K562 (cell line): Measurements from ENCODE around the gene ZNF121. TPM values are rescaled to one million over a fixed set of nuclear protein-coding genes. Genes with fewer than 3 reads are reported as not detected.

Experiments used
- BRD9 ChIP-seq: fragments of 450-650 bp; IDR thresholded peaks from 2 replicates; pipeline ENCODE4 v1.6.1; 2018; ENCODE audit warnings: low read depth; ENCODE audit not compliant: partially characterized antibody
- CHD4 ChIP-seq: fragments of 200-600 bp; sonication (generic); IDR thresholded peaks from 3 replicates; pipeline ENCODE4 v1.6.1; 2012; ENCODE audit warnings: low read depth, mild to moderate bottlenecking, mixed read lengths, low read length, inconsistent platforms; ENCODE audit not compliant: insufficient read depth, insufficient replicate concordance, poor library complexity, severe bottlenecking
- ETS2 ChIP-seq: IDR thresholded peaks from 2 replicates; pipeline ENCODE4 v1.6.1; 2016; ENCODE audit warnings: borderline replicate concordance, missing genetic modification characterization, mild to moderate bottlenecking, moderate library complexity, missing compliant biosample characterization; ENCODE audit not compliant: poor library complexity, severe bottlenecking
- SRSF3 ChIP-seq: fragments of 200-400 bp; formaldehyde crosslinking; IDR thresholded peaks from 2 replicates; pipeline ENCODE4 v1.6.1; 2016; ENCODE audit warnings: mild to moderate bottlenecking, low read length, moderate library complexity; ENCODE audit not compliant: insufficient read depth
- ZNF232 ChIP-seq: sonication (generic); formaldehyde crosslinking; IDR thresholded peaks from 2 replicates; pipeline ENCODE4 v1.8.0; 2022; ENCODE audit warnings: mild to moderate bottlenecking, missing genetic modification reagents
- ZNF668 ChIP-seq: fragments of 250-450 bp; sonication (Bioruptor Pico); IDR thresholded peaks from 2 replicates; pipeline ENCODE4 v1.8.0; 2022; ENCODE audit warnings: mild to moderate bottlenecking, inconsistent platforms
- polyA plus RNA-seq, 8 experiments: library from polyadenylated mRNA; depleted of rRNA in 4 of 8; stranded (reverse) in 5 of 8; unstranded in 3 of 8; fragments of >200 nt; fragmentation: Nextera tagmentation in 2 of 8; fragmentation: Illumina TruSeq in 1 of 8; extraction: Ambion mirVana in 2 of 8; extraction: Trizol in 1 of 8; gene quantifications; 2 replicates each; pipeline versions ENCODE4 v1.2.1 to v1.2.3, GENCODE V29; 2011 to 2014; ENCODE audit warnings: inconsistent platforms in 1 of 8, missing spikeins in 1 of 8
- total RNA-seq, 7 experiments: library from RNA; depleted of rRNA in 6 of 7; stranded (reverse); fragments of >200 nt in 6 of 7; fragmentation: Illumina TruSeq in 2 of 7; extraction: Trizol in 2 of 7; gene quantifications; 2 replicates each; pipeline versions ENCODE4 v1.2.1 to v1.2.3, GENCODE V29; 2011 to 2021; ENCODE audit warnings: low replicate concordance in 1 of 7
- TF ChIP-seq, protein P1 (sequence below): fragments of 200-400 bp; formaldehyde crosslinking; IDR thresholded peaks from 2 replicates; pipeline ENCODE4 v1.6.1; 2017; ENCODE audit warnings: mild to moderate bottlenecking, low read depth, low read length, moderate library complexity
- TF ChIP-seq, protein P2 (sequence below): fragments of 450-650 bp; IDR thresholded peaks from 2 replicates; pipeline ENCODE4 v1.6.1; 2016; ENCODE audit warnings: mild to moderate bottlenecking, moderate library complexity

The ZNF121 gene
- total and polyA plus RNA-seq, 9 of the 15 experiments (the other 6 are each of a cell fraction or from before 2014, with no cell fraction given), result 14.6 to 115 (median 33.4) TPM

DNA sequence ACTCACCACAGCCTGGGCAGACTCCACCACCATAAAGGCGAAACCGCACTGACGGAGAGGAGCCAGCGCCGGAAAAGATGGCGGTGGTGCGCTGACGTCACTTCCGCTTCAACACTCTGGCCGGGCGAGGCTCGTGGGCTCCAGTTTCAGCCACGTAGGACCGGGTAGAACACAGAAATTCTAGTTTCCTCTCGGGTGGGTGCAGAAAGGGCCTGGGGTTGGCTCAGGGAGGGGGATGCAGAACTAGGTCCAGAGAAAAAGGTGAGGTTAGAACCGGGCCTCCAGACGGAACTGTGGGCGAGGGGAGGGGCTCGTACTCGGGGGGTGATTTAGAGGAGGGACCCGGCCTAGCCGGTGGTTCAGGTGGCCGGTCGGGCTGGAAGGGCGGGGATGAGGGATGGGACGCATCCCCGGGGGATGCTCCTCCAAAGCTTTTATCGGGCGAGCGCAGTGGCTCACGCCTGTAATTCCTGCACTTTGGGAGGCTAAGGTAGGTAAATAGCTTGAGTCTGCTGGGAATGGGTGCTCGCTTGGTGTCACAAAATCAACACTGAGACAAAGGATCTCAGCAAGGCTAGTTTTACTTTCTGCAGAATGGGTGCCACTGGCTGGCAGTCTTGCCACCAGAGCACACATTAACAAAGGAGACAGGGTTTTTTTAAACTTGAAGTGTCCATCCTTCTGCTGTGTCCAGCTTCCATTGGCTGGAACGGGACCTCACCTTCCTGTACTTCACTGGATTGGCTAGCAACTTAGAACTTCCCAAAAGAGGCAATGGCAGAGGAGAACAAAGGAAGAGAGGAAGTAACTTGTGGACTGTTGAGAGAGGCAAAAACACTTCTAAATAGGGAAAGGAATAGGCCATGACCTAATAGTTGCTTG, 37.1 kb upstream of the ZNF121 start, which contains the start of gene ZNF561 (continued):
- TF ChIP-seq, protein P1, sequence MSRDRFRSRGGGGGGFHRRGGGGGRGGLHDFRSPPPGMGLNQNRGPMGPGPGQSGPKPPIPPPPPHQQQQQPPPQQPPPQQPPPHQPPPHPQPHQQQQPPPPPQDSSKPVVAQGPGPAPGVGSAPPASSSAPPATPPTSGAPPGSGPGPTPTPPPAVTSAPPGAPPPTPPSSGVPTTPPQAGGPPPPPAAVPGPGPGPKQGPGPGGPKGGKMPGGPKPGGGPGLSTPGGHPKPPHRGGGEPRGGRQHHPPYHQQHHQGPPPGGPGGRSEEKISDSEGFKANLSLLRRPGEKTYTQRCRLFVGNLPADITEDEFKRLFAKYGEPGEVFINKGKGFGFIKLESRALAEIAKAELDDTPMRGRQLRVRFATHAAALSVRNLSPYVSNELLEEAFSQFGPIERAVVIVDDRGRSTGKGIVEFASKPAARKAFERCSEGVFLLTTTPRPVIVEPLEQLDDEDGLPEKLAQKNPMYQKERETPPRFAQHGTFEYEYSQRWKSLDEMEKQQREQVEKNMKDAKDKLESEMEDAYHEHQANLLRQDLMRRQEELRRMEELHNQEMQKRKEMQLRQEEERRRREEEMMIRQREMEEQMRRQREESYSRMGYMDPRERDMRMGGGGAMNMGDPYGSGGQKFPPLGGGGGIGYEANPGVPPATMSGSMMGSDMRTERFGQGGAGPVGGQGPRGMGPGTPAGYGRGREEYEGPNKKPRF, result no peak
- TF ChIP-seq BRD9 (peak; percentile 70), ETS2 (tag) (no peak), ZNF668 (CRISPR knock-in tag) (no peak), ZNF232 (CRISPR knock-in tag) (no peak), CHD4 (no peak), SRSF3 (no peak)
- TF ChIP-seq, protein P2, sequence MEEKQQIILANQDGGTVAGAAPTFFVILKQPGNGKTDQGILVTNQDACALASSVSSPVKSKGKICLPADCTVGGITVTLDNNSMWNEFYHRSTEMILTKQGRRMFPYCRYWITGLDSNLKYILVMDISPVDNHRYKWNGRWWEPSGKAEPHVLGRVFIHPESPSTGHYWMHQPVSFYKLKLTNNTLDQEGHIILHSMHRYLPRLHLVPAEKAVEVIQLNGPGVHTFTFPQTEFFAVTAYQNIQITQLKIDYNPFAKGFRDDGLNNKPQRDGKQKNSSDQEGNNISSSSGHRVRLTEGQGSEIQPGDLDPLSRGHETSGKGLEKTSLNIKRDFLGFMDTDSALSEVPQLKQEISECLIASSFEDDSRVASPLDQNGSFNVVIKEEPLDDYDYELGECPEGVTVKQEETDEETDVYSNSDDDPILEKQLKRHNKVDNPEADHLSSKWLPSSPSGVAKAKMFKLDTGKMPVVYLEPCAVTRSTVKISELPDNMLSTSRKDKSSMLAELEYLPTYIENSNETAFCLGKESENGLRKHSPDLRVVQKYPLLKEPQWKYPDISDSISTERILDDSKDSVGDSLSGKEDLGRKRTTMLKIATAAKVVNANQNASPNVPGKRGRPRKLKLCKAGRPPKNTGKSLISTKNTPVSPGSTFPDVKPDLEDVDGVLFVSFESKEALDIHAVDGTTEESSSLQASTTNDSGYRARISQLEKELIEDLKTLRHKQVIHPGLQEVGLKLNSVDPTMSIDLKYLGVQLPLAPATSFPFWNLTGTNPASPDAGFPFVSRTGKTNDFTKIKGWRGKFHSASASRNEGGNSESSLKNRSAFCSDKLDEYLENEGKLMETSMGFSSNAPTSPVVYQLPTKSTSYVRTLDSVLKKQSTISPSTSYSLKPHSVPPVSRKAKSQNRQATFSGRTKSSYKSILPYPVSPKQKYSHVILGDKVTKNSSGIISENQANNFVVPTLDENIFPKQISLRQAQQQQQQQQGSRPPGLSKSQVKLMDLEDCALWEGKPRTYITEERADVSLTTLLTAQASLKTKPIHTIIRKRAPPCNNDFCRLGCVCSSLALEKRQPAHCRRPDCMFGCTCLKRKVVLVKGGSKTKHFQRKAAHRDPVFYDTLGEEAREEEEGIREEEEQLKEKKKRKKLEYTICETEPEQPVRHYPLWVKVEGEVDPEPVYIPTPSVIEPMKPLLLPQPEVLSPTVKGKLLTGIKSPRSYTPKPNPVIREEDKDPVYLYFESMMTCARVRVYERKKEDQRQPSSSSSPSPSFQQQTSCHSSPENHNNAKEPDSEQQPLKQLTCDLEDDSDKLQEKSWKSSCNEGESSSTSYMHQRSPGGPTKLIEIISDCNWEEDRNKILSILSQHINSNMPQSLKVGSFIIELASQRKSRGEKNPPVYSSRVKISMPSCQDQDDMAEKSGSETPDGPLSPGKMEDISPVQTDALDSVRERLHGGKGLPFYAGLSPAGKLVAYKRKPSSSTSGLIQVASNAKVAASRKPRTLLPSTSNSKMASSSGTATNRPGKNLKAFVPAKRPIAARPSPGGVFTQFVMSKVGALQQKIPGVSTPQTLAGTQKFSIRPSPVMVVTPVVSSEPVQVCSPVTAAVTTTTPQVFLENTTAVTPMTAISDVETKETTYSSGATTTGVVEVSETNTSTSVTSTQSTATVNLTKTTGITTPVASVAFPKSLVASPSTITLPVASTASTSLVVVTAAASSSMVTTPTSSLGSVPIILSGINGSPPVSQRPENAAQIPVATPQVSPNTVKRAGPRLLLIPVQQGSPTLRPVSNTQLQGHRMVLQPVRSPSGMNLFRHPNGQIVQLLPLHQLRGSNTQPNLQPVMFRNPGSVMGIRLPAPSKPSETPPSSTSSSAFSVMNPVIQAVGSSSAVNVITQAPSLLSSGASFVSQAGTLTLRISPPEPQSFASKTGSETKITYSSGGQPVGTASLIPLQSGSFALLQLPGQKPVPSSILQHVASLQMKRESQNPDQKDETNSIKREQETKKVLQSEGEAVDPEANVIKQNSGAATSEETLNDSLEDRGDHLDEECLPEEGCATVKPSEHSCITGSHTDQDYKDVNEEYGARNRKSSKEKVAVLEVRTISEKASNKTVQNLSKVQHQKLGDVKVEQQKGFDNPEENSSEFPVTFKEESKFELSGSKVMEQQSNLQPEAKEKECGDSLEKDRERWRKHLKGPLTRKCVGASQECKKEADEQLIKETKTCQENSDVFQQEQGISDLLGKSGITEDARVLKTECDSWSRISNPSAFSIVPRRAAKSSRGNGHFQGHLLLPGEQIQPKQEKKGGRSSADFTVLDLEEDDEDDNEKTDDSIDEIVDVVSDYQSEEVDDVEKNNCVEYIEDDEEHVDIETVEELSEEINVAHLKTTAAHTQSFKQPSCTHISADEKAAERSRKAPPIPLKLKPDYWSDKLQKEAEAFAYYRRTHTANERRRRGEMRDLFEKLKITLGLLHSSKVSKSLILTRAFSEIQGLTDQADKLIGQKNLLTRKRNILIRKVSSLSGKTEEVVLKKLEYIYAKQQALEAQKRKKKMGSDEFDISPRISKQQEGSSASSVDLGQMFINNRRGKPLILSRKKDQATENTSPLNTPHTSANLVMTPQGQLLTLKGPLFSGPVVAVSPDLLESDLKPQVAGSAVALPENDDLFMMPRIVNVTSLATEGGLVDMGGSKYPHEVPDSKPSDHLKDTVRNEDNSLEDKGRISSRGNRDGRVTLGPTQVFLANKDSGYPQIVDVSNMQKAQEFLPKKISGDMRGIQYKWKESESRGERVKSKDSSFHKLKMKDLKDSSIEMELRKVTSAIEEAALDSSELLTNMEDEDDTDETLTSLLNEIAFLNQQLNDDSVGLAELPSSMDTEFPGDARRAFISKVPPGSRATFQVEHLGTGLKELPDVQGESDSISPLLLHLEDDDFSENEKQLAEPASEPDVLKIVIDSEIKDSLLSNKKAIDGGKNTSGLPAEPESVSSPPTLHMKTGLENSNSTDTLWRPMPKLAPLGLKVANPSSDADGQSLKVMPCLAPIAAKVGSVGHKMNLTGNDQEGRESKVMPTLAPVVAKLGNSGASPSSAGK, result peak; percentile 53
